KMS-11 (cell line): ENCODE data around the gene CELSR3.

Experiments used
- H2AFZ ChIP-seq: fragments of 200-600 bp; sonication (generic); 2 replicates; pipeline ENCODE4 v1.6.1; 2016; ENCODE audit warnings: antibody characterized with exemption, mixed run types, low read depth
- H3K27ac ChIP-seq: fragments of 200-600 bp; sonication (generic); 2 replicates; pipeline ENCODE4 v1.6.1; 2016; ENCODE audit warnings: mild to moderate bottlenecking, mixed run types
- H3K27me3 ChIP-seq: fragments of 200-600 bp; sonication (generic); 2 replicates; pipeline ENCODE4 v1.6.1; 2017; ENCODE audit warnings: mild to moderate bottlenecking, low read depth, mixed run types, moderate library complexity; ENCODE audit not compliant: insufficient read depth
- H3K36me3 ChIP-seq: fragments of 200-600 bp; sonication (generic); 2 replicates; pipeline ENCODE4 v1.6.1; 2017; ENCODE audit warnings: mild to moderate bottlenecking, mixed run types; ENCODE audit not compliant: insufficient read depth
- H3K4me1 ChIP-seq: fragments of 200-600 bp; sonication (generic); 2 replicates; pipeline ENCODE4 v1.6.1; 2016; ENCODE audit warnings: mild to moderate bottlenecking, low read depth, mixed run types; ENCODE audit not compliant: poor library complexity, severe bottlenecking
- H3K4me2 ChIP-seq: fragments of 200-600 bp; sonication (generic); 2 replicates; pipeline ENCODE4 v1.7.0; 2016; ENCODE audit warnings: mild to moderate bottlenecking, mixed run types
- H3K4me3 ChIP-seq: fragments of 200-600 bp; sonication (generic); IDR thresholded peaks from 2 replicates; pipeline ENCODE4 v1.6.1; 2017; ENCODE audit warnings: low read depth, low read length, mixed read lengths; ENCODE audit not compliant: insufficient read depth
- H3K79me2 ChIP-seq: fragments of 200-600 bp; sonication (generic); 2 replicates; pipeline ENCODE4 v1.6.1; 2016; ENCODE audit warnings: low read depth, mixed run types; ENCODE audit not compliant: insufficient read depth
- H3K9ac ChIP-seq: fragments of 200-600 bp; sonication (generic); 2 replicates; pipeline ENCODE4 v1.6.1; 2016; ENCODE audit warnings: mild to moderate bottlenecking, mixed run types
- H4K20me1 ChIP-seq: fragments of 200-600 bp; sonication (generic); 2 replicates; pipeline ENCODE4 v1.6.1; 2016; ENCODE audit warnings: mild to moderate bottlenecking, mixed run types; ENCODE audit not compliant: insufficient read depth
- CTCF ChIP-seq: fragments of 200-600 bp; sonication (generic); conservative IDR thresholded peaks from 2 replicates; pipeline ENCODE4 v1.6.1; 2017; ENCODE audit warnings: low read depth, mild to moderate bottlenecking, antibody characterized with exemption, low read length, moderate library complexity, mixed read lengths

The CELSR3 gene

GRCh38 chr3:48680811-48681540 lies 18.3 kb upstream of the CELSR3 start:
- no peaks in the 10 kb centered on the region for H3K79me2 ChIP-seq
- H2AFZ ChIP-seq, result no peak overlapping the region
- H3K4me1 ChIP-seq, result no peaks in the 10 kb centered on the region
- H3K9ac ChIP-seq, result no peak overlapping the region
- H3K4me2 ChIP-seq, result no peak overlapping the region
- no peaks in the 10 kb centered on the region for H3K36me3 ChIP-seq
- H3K4me3 ChIP-seq, result no peak overlapping the region
- H4K20me1 ChIP-seq, result no peaks in the 10 kb centered on the region
- TF ChIP-seq CTCF, result no peak
- no peak overlapping the region for H3K27ac ChIP-seq
- H3K27me3 ChIP-seq, result no peaks in the 10 kb centered on the region

GRCh38 chr3:48679411-48680391 lies 17.0 kb upstream of the CELSR3 start:
- Histone ChIP-seq H3K36me3 (no peaks in the 10 kb centered on the region), H3K4me2 (no peak overlapping the region), H3K9ac (no peak overlapping the region), H3K4me3 (no peak overlapping the region), H3K27me3 (no peaks in the 10 kb centered on the region), H3K27ac (no peak overlapping the region), H4K20me1 (no peaks in the 10 kb centered on the region), H3K79me2 (no peaks in the 10 kb centered on the region), H3K4me1 (no peaks in the 10 kb centered on the region), H2AFZ (no peak overlapping the region)
- no peak for TF ChIP-seq CTCF

- Histone ChIP-seq H3K27me3 (no peaks in the 10 kb centered on the region), H4K20me1 (no peaks in the 10 kb centered on the region), H2AFZ (no peak overlapping the region), H3K4me3 (no peak overlapping the region), H3K4me1 (no peaks in the 10 kb centered on the region), H3K4me2 (no peak overlapping the region), H3K79me2 (no peaks in the 10 kb centered on the region), H3K36me3 (no peaks in the 10 kb centered on the region), H3K27ac (no peak overlapping the region), H3K9ac (no peak overlapping the region)
- no peak for TF ChIP-seq CTCF
These were observed 16.1 kb upstream of the CELSR3 start for GRCh38 chr3:48678566-48679380.

- Histone ChIP-seq H2AFZ (no peak overlapping the region), H4K20me1 (no peaks in the 10 kb centered on the region), H3K9ac (no peak overlapping the region), H3K27me3 (no peaks in the 10 kb centered on the region), H3K4me3 (no peak overlapping the region), H3K36me3 (no peaks in the 10 kb centered on the region), H3K79me2 (no peaks in the 10 kb centered on the region), H3K4me1 (no peaks in the 10 kb centered on the region), H3K4me2 (no peak overlapping the region), H3K27ac (no peak overlapping the region)
- TF ChIP-seq CTCF, result no peak
These were observed 15.4 kb upstream of the CELSR3 start for GRCh38 chr3:48678056-48678455.
